Measurements from ENCODE around the gene SLC9A9.

SLC9A9 gene

DNA sequence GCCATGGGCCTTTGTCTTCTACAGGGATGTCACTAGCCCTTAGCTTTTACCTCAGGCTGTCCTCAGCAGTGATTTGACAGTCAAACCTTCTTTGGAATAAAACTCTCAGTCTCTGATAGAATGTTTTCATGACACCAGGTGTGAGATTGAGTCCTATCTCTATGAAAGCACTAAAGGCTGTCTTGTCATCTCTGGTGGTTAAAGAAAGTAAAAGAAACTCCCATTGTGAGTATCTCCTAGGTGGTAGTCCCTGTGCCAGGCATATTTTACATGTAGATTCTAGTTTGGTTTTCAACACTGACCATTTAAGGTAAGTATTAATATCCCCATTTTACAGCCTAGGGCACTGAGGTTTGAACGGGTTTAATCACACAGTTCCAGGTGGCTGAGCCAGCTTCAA lies 368.5 kb downstream of the SLC9A9 start:
- H3K4me1 Mint-ChIP-seq, result peaks cover 12% of the 10 kb centered on the region
- no peak overlapping the region for H3K27ac Mint-ChIP-seq
- TF ChIP-seq, protein P1, sequence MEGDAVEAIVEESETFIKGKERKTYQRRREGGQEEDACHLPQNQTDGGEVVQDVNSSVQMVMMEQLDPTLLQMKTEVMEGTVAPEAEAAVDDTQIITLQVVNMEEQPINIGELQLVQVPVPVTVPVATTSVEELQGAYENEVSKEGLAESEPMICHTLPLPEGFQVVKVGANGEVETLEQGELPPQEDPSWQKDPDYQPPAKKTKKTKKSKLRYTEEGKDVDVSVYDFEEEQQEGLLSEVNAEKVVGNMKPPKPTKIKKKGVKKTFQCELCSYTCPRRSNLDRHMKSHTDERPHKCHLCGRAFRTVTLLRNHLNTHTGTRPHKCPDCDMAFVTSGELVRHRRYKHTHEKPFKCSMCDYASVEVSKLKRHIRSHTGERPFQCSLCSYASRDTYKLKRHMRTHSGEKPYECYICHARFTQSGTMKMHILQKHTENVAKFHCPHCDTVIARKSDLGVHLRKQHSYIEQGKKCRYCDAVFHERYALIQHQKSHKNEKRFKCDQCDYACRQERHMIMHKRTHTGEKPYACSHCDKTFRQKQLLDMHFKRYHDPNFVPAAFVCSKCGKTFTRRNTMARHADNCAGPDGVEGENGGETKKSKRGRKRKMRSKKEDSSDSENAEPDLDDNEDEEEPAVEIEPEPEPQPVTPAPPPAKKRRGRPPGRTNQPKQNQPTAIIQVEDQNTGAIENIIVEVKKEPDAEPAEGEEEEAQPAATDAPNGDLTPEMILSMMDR (IDR thresholded peaks at IDR 0.05), result no peak
- no peak overlapping the region for H3K4me3 Mint-ChIP-seq
- H3K27me3 Mint-ChIP-seq (ENCODE audit: low read depth, poor library complexity), result no peaks in the 10 kb centered on the region
- H3K36me3 Mint-ChIP-seq (ENCODE audit: low read depth), result no peaks in the 10 kb centered on the region
- DNase-seq, result no peak
- peaks cover 4% of the 10 kb centered on the region for H3K9me3 Mint-ChIP-seq

DNA sequence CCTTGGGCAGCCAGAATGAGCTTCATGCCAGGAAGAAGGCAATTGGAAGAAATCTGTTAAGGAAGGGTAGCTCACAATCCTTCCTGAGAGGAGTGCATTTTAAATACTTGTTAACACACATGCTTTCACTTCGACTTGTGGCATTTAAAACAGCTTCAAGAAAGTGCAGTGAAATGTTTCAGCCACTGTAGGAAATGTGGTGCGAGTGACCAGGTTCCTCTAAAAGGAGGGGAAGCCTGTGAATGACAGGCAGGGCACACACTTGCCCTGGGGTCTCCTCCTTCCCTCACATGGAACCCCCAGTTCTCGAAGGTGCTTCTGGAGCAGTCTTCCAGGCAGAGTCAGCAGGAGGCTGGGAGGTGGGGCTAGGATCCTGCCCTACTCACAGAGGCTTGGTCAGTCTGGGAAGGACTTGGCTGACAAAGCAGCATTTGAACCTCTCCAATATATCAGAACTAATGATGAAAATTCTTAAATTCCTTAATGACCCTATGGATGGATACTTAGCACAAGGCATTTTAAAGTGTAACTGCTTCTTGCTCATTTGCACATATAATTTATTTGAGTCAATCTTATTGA lies 370.1 kb downstream of the SLC9A9 start:
- Mint-ChIP-seq H3K27me3 (ENCODE audit: low read depth, poor library complexity) (no peaks in the 10 kb centered on the region), H3K9me3 (no peaks in the 10 kb centered on the region), H3K4me1 (peaks cover 7% of the 10 kb centered on the region), H3K36me3 (ENCODE audit: low read depth) (no peaks in the 10 kb centered on the region), H3K27ac (no peak overlapping the region), H3K4me3 (no peak overlapping the region)
- TF ChIP-seq, protein P1 (IDR thresholded peaks at IDR 0.05), result no peak
- no peak for DNase-seq

DNA sequence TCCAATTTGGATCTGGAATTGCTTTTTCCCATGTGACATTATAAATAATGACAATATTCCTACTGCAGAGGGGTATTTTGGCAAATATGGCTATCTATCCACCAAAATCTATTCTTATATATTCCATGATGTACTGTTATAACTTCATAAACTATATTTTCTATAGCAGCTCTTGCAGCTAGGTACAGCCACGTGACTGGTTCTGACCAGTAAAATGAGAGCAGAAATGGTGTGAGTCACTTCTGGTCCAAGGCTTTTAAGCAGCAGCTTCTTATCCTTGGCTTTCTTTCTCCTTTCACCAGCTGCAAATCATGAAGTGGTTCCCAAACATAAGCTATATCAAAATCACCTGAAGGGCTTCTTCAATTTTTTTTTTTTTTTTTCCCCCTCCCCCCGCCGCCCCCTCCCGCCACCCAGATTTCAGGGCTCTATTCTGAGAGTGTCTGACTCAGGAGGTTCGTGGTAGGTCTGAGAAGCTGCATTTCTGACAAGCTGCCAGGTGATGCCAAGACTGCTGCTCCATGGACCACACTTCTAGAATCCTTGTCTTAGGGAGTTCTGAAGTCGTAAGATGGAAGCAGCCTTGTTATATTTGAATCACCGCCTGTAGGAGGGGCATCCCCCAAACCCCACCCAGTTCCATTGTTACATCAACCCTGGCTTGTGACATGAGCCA lies 371.2 kb downstream of the SLC9A9 start:
- Mint-ChIP-seq H3K4me3 (no peak overlapping the region), H3K27me3 (ENCODE audit: low read depth, poor library complexity) (no peaks in the 10 kb centered on the region), H3K9me3 (no peaks in the 10 kb centered on the region), H3K27ac (no peak overlapping the region), H3K36me3 (ENCODE audit: low read depth) (no peaks in the 10 kb centered on the region), H3K4me1 (no peaks in the 10 kb centered on the region)
- DNase-seq, result no peak
- TF ChIP-seq, protein P1 (IDR thresholded peaks at IDR 0.05), result no peak

DNA sequence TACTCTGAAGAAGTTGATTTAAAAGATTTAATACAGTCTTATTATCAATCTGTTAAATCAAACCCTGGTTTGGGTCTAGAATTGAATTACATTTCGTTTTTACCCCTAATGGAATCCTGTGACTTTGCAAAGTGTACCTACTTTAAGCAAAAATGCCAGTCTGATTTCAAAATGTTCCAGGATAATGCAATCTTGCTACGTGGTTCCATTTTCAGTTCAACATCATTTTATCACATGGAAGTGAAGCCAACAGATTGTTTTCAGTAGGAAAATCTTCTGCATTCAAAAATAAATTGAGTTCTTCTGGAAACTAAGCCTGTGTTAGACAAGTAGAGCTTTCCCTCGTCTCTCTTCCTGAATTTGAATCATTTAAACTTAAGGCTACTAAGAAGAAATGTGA lies 372.3 kb downstream of the SLC9A9 start:
- Mint-ChIP-seq H3K27ac (no peak overlapping the region), H3K4me1 (no peaks in the 10 kb centered on the region), H3K4me3 (no peak overlapping the region), H3K27me3 (ENCODE audit: low read depth, poor library complexity) (no peaks in the 10 kb centered on the region), H3K9me3 (no peaks in the 10 kb centered on the region), H3K36me3 (ENCODE audit: low read depth) (no peaks in the 10 kb centered on the region)
- TF ChIP-seq, protein P1 (IDR thresholded peaks at IDR 0.05), result no peak
- DNase-seq, result no peak

DNA sequence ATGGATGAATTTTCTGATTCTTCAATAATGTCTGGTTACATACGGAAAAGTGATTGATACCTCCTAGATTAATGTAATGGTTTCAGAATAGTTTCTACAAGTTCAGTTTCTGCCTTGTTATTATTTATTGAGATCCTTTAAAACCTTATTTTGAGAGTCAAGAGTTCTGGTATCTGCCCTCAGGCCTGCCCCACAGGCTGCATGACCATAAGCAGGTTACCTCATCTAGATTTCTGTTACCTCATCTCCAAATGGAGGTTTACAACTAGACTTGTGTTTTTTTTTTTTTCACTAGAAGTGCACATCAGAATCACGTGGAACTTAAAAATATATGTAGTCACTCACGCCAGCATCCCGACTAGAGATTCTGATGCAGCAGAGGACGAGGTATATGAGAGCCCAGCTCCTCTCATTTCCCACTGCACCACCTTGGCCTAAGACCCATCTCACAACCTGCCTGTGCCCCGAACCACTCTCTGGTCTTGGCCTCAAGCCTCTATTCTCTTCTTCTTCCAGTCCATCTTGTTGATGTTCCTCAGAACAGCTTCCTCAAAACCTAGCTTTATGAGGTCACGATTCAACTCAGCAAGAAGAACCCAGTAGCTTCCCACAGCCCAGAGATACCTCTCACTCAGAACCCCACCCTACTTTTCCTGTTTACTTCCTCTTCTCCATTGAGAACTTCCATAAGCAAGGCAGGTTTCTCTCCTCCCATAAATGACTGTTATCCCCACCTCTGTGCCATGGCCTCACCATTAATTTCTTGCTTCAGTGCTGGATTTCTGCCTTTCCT lies 375.3 kb downstream of the SLC9A9 start:
- Mint-ChIP-seq H3K36me3 (ENCODE audit: low read depth) (no peaks in the 10 kb centered on the region), H3K4me1 (no peaks in the 10 kb centered on the region), H3K27me3 (ENCODE audit: low read depth, poor library complexity) (no peaks in the 10 kb centered on the region), H3K27ac (no peak overlapping the region), H3K4me3 (no peak overlapping the region), H3K9me3 (no peaks in the 10 kb centered on the region)
- TF ChIP-seq, protein P1 (IDR thresholded peaks at IDR 0.05), result no peak
- DNase-seq, result no peak

Data from nephron progenitor cell (in vitro differentiated cells).